Fibroblast of gingiva (primary cell): ENCODE results near the gene TMEM222.
"Not testable (repeated sequence)": the region's sequence is repeated elsewhere in the genome, so short reads cannot be mapped to it uniquely, and the experiment has no call there.

ENCODE experiments used
- DNase-seq: peaks from one replicate; pipeline ENCODE4 v3.0.0-alpha.2; 2011; ENCODE audit warnings: low read depth

TMEM222 gene

GRCh38 chr1:27380224-27380623 is 58.3 kb downstream of the TMEM222 start:
- DNase-seq = no peak

GRCh38 chr1:27380766-27381733 is 59.1 kb downstream of the TMEM222 start:
- no peak for DNase-seq

GRCh38 chr1:27381969-27382762 is 60.2 kb downstream of the TMEM222 start:
- no peak for DNase-seq

- no peak for DNase-seq
These were observed 61.2 kb downstream of the TMEM222 start, which contains the start of gene CD164L2 for GRCh38 chr1:27383039-27383605. Gene CD164L2 (minus strand): TSS chr1:27383333. CDS start chr1:27383239, 94 bp downstream.

GRCh38 chr1:27383661-27384060 is 61.7 kb downstream of the TMEM222 start:
- DNase-seq = no peak

GRCh38 chr1:27384797-27385196 is 62.8 kb downstream of the TMEM222 start:
- not testable (repeated sequence) for DNase-seq
